Effector memory CD4-positive, alpha-beta T cell (primary cell): ENCODE results near the gene CREB3L2.
A peak's percentile ranks its signal among the peaks of the same experiment; 100 is the strongest.
"Not testable (repeated sequence)": the region's sequence is repeated elsewhere in the genome, so short reads cannot be mapped to it uniquely, and the experiment has no call there.

ENCODE experiments used
- DNase-seq, 3 donors: peaks; one replicate each; pipeline ENCODE4 v3.0.0-alpha.2; 2020
- H3K27ac ChIP-seq: 2 replicates; pipeline ENCODE4 v1.7.0; 2013; ENCODE audit warnings: mild to moderate bottlenecking, low read length, moderate library complexity; ENCODE audit not compliant: insufficient read depth, poor library complexity, severe bottlenecking
- H3K27me3 ChIP-seq: replicated peaks from 2 replicates; pipeline ENCODE4 v1.7.0; 2013; ENCODE audit warnings: mild to moderate bottlenecking, low read length; ENCODE audit not compliant: insufficient read depth, control insufficient read depth, poor library complexity, severe bottlenecking
- H3K36me3 ChIP-seq: 2 replicates; pipeline ENCODE4 v1.7.0; 2013; ENCODE audit warnings: mild to moderate bottlenecking, low read length, moderate library complexity; ENCODE audit not compliant: control insufficient read depth, insufficient read depth
- H3K4me1 ChIP-seq: 2 replicates; pipeline ENCODE4 v1.7.0; 2013; ENCODE audit warnings: low read length, mild to moderate bottlenecking; ENCODE audit not compliant: control insufficient read depth, insufficient read depth, poor library complexity, severe bottlenecking
- H3K4me3 ChIP-seq: 2 replicates; pipeline ENCODE4 v1.7.0; 2013; ENCODE audit warnings: low read length, low read depth, mild to moderate bottlenecking; ENCODE audit not compliant: insufficient read depth, poor library complexity, severe bottlenecking
- H3K9me3 ChIP-seq: 2 replicates; pipeline ENCODE4 v1.7.0; 2013; ENCODE audit warnings: mild to moderate bottlenecking, low read length, moderate library complexity; ENCODE audit not compliant: control insufficient read depth
- total RNA-seq, 3 donors: gene quantifications; one replicate each; lab custom pipeline; 2026; lab: John Stamatoyannopoulos, UW

Gene CREB3L2
- 31.3 to 62.9 (median 59.1) reads per million in 3 donors for total RNA-seq

DNA sequence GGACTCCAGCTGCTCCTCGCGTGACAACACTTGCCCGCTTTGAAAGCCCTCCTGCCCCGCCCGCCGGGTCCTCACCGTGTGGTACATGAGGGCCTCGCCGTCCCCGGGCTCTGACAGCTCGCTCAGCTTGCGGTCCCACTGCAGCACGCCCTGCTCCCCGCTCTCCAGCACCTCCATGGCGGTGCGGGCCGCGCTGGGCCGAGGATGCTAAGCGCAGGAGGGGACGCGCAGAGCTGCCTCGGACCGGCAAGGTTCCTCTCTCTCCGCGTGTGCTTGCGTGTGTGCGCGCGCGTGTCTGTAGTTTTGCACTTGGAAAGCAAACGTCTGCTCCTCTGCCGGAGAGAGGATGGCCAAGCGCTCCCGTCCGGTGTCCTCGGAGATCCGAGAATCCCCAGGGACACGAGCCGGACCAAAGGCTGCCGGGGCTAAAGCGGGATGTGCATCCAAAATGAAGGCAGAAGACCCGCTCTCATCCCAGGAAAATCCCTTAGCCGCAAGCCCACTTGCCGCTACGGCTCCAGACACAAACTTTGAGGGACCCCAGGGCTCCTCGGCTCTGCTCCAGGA lies at the start of gene CREB3L2:
TSS of gene CREB3L2 (minus strand) at position 558 of the 567 bp plus-strand sequence. CDS start at position 177, 381 bp downstream.
- peak; percentile 50 to 55 (median 54) for DNase-seq
- peaks cover 4% of the 10 kb centered on the region for H3K4me1 ChIP-seq
- no peaks in the 10 kb centered on the region for H3K9me3 ChIP-seq
- no peaks in the 10 kb centered on the region for H3K36me3 ChIP-seq
- peak within 1 kb of the TSS; percentile 81 for H3K27ac ChIP-seq
- peak within 1 kb of the TSS; percentile 96 for H3K4me3 ChIP-seq
- no peaks in the 10 kb centered on the region for H3K27me3 ChIP-seq

GRCh38 chr7:138049505-138050116 lies 47.7 kb upstream of the CREB3L2 start:
- H3K4me1 ChIP-seq: no peaks in the 10 kb centered on the region
- no peak overlapping the region for H3K4me3 ChIP-seq
- no peak for DNase-seq
- no peaks in the 10 kb centered on the region for H3K9me3 ChIP-seq
- no peak overlapping the region for H3K27ac ChIP-seq
- H3K36me3 ChIP-seq: no peaks in the 10 kb centered on the region
- H3K27me3 ChIP-seq: peaks cover 3% of the 10 kb centered on the region

GRCh38 chr7:138047907-138048306 lies 46.0 kb upstream of the CREB3L2 start:
- no peak for DNase-seq

GRCh38 chr7:138044897-138045296 lies 43.0 kb upstream of the CREB3L2 start:
- peaks cover 3% of the 10 kb centered on the region for H3K27me3 ChIP-seq
- no peak overlapping the region for H3K4me3 ChIP-seq
- H3K9me3 ChIP-seq: no peaks in the 10 kb centered on the region
- H3K4me1 ChIP-seq: no peaks in the 10 kb centered on the region
- no peak for DNase-seq
- H3K36me3 ChIP-seq: no peaks in the 10 kb centered on the region
- H3K27ac ChIP-seq: no peak overlapping the region

More at GRCh38 chr7:138047907-138048306, 46.0 kb upstream of the CREB3L2 start:
- no peaks in the 10 kb centered on the region for H3K4me1 ChIP-seq
- H3K4me3 ChIP-seq: no peak overlapping the region
- H3K27me3 ChIP-seq: peaks cover 3% of the 10 kb centered on the region
- H3K9me3 ChIP-seq: no peaks in the 10 kb centered on the region
- no peak overlapping the region for H3K27ac ChIP-seq
- no peaks in the 10 kb centered on the region for H3K36me3 ChIP-seq

GRCh38 chr7:138040063-138040462 lies 38.2 kb upstream of the CREB3L2 start:
- not testable (repeated sequence) for H3K4me1 ChIP-seq, H3K27ac ChIP-seq, H3K36me3 ChIP-seq, H3K9me3 ChIP-seq, H3K27me3 ChIP-seq, H3K4me3 ChIP-seq, DNase-seq

GRCh38 chr7:138036135-138036534 lies 34.2 kb upstream of the CREB3L2 start:
- no peaks in the 10 kb centered on the region for H3K27me3 ChIP-seq
- no peak overlapping the region for H3K4me3 ChIP-seq
- no peaks in the 10 kb centered on the region for H3K9me3 ChIP-seq
- no peaks in the 10 kb centered on the region for H3K36me3 ChIP-seq
- H3K27ac ChIP-seq: no peak overlapping the region
- no peak for DNase-seq
- no peaks in the 10 kb centered on the region for H3K4me1 ChIP-seq

DNA sequence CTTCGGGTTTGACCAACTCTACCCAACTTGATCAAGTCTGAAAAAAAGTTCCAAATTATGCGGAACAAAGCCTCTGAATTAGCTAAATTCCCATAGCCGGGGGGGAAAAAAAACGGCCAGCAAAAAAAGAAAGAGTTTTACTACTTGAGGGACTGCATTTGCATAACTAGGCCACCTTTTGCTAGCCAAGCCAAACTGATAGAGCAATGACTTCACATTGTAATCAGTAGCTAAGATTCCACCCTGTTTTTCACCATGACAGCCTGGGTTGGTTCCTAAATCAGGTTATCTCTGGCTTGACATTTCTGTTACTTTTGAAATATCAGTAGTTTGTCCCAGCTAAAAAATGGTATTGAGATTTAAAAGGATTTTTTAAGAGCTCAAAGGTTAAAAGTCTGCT lies 31.4 kb upstream of the CREB3L2 start:
- H3K36me3 ChIP-seq: no peaks in the 10 kb centered on the region
- no peak for DNase-seq
- no peak overlapping the region for H3K4me3 ChIP-seq
- H3K4me1 ChIP-seq: no peaks in the 10 kb centered on the region
- no peaks in the 10 kb centered on the region for H3K27me3 ChIP-seq
- H3K9me3 ChIP-seq: no peaks in the 10 kb centered on the region
- no peak overlapping the region for H3K27ac ChIP-seq

DNA sequence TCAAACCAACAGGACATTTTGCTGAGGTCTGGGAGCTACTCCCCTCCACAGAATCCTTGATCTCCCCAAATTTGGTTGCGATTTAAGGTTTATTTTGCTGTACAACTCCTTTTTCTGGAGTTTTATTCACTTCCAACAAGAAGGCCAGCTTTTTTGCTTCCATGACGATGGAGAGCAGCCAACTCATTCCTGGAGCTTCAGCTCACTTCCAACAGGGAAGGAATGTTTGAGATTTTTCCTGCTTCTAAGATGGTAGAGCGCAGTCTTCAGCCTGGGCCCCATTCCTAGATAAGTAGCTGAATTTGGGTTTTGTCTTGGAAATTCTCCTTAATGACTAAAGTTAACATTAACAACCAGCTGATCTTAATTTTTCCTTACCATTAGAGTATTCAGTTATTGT lies 30.9 kb upstream of the CREB3L2 start:
- no peak overlapping the region for H3K27ac ChIP-seq
- no peak for DNase-seq
- H3K4me3 ChIP-seq: no peak overlapping the region
- no peaks in the 10 kb centered on the region for H3K9me3 ChIP-seq
- H3K4me1 ChIP-seq: no peaks in the 10 kb centered on the region
- H3K36me3 ChIP-seq: no peaks in the 10 kb centered on the region
- H3K27me3 ChIP-seq: no peaks in the 10 kb centered on the region

GRCh38 chr7:138032186-138032585 lies 30.3 kb upstream of the CREB3L2 start:
- no peak overlapping the region for H3K4me3 ChIP-seq
- no peaks in the 10 kb centered on the region for H3K27me3 ChIP-seq
- DNase-seq: no peak
- no peaks in the 10 kb centered on the region for H3K9me3 ChIP-seq
- no peak overlapping the region for H3K27ac ChIP-seq
- H3K36me3 ChIP-seq: no peaks in the 10 kb centered on the region
- H3K4me1 ChIP-seq: no peaks in the 10 kb centered on the region

GRCh38 chr7:138030679-138031351 lies 28.9 kb upstream of the CREB3L2 start:
- no peak for DNase-seq
- no peak overlapping the region for H3K27ac ChIP-seq
- H3K27me3 ChIP-seq: no peaks in the 10 kb centered on the region
- H3K4me1 ChIP-seq: no peaks in the 10 kb centered on the region
- no peaks in the 10 kb centered on the region for H3K36me3 ChIP-seq
- H3K9me3 ChIP-seq: no peaks in the 10 kb centered on the region
- no peak overlapping the region for H3K4me3 ChIP-seq
